Neural cell (in vitro differentiated cells): ENCODE results near the gene SPRY4.

Source experiments
- CTCF ChIP-seq: fragments of 450-650 bp; IDR thresholded peaks from 2 replicates; pipeline ENCODE4 v1.5.1; 2014; ENCODE audit warnings: antibody characterized with exemption, mild to moderate bottlenecking, moderate library complexity; ENCODE audit not compliant: poor library complexity, severe bottlenecking
- POLR2AphosphoS5 ChIP-seq: IDR thresholded peaks from 2 replicates; pipeline ENCODE4 v1.6.1; 2012
- RAD21 ChIP-seq: fragments of 450-650 bp; conservative IDR thresholded peaks from 2 replicates; pipeline ENCODE4 v1.6.1; 2014; ENCODE audit warnings: antibody characterized with exemption, mild to moderate bottlenecking, moderate library complexity
- REST ChIP-seq: IDR thresholded peaks from 2 replicates; pipeline ENCODE4 v1.6.1; 2012; ENCODE audit warnings: borderline replicate concordance
- TAF1 ChIP-seq: IDR thresholded peaks from 2 replicates; pipeline ENCODE4 v1.6.1; 2012; ENCODE audit warnings: low read depth

GRCh38 chr5:142315096-142315900 is 9.5 kb downstream of the SPRY4 start:
- TF ChIP-seq CTCF (no peak), POLR2AphosphoS5 (no peak), RAD21 (no peak), REST (no peak), TAF1 (no peak)
